ENCODE data around the gene DNAJC1. TPM values are rescaled to one million over a fixed set of nuclear protein-coding genes. Genes with fewer than 3 reads are reported as not detected.

DNAJC1 gene
- total and polyA plus RNA-seq, 2 donors (not counting 3 experiments of a cell fraction or from before 2014, with no cell fraction given): 11.2 to 19.7 TPM

DNA sequence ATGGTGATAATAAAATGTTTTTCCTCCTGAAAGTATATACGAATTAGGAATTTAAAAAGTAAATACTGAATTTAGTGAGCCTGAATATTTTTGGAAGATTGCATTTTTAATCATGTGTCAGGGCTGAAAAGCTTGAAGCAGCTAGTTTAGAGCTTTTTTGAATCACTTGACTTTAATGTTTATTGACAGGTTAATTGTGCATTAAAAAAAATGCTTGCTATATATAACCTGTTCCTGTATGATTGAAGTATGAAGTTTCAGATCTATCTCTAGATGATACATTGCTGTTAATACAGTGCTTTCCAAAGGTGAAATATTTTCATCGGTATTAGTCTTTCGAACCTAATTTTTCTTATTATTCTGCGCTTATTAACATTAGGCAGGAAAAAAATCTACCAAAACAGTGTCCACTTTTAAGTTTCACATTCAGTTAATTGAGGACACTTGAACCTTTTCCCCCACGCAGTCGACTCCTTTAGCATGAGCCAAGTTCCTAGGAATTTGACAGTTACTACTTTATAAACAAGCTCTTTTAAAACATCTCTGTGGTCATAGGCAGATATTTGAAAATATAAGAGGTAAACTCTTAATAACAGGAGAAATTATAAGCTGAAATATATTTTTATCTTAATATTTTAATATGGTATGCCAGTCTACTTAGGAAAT, 282.4 kb downstream of the DNAJC1 start:
- Histone ChIP-seq H3K9me1 (replicated peaks; ENCODE audit: control insufficient read depth, extremely low read depth, insufficient read depth, low read length) (no peaks in the 10 kb centered on the region), H4K20me1 (replicated peaks; ENCODE audit: control insufficient read depth, extremely low read depth, insufficient read depth, low read length) (no peaks in the 10 kb centered on the region), H3K4me3 (replicated peaks in 1 of 3; ENCODE audit: insufficient read depth in 1 of 3, low read depth in 1 of 3, low read length in 3 of 3) (no peak overlapping the region), H3K27me3 (ENCODE audit: control insufficient read depth in 2 of 2, insufficient read depth in 2 of 2, low read length in 2 of 2) (no peaks in the 10 kb centered on the region), H3K9ac (replicated peaks; ENCODE audit: extremely low read depth, insufficient read depth, low read length) (no peak overlapping the region), H2AFZ (ENCODE audit: low read depth, low read length) (no peak overlapping the region), H3K4me2 (ENCODE audit: insufficient read depth, low read length) (no peak overlapping the region), H3K27ac (ENCODE audit: insufficient read depth, low read depth, low read length) (no peak overlapping the region), H3K79me2 (ENCODE audit: control insufficient read depth, insufficient read depth, low read length) (no peaks in the 10 kb centered on the region), H3K36me3 (ENCODE audit: control insufficient read depth in 2 of 2, extremely low read depth in 1 of 2, insufficient read depth in 2 of 2, low read length in 2 of 2) (no peaks in the 10 kb centered on the region), H3K4me1 (ENCODE audit: control insufficient read depth, extremely low read depth, insufficient read depth, low read length) (peaks cover 14% of the 10 kb centered on the region), H3K9me3 (replicated peaks; ENCODE audit: control insufficient read depth, insufficient read depth, low read length) (no peaks in the 10 kb centered on the region)
- no TSS peak for BruUV-seq (replicated peaks)
- no peak for DNase-seq (ENCODE audit: low read depth, low spot score)
- intact Hi-C loops (cut with micrococcal nuclease) (no loop called here), dilution Hi-C loops (cut with MboI; ENCODE audit: extremely low pct_ligation_motif_present, low sequenced_read_pairs) (no loop called here)
- CTCF ChIA-PET: interaction anchor here (0.8 to 1.8 kb wide), 3 partner anchors 10 to 225 kb away, joined by 3 to 5 read pairs (median 4); no protein-coding TSS in a partner anchor
- no peak for FAIRE-seq
- TF ChIP-seq FOS (IDR thresholded peaks at IDR 0.05; ENCODE audit: borderline replicate concordance, insufficient read depth, low read length) (no peak), MYC (IDR thresholded peaks at IDR 0.05; ENCODE audit: low read depth, low read length) (no peak), POLR2A (IDR thresholded peaks at IDR 0.05; ENCODE audit: low read depth, low read length) (no peak), POLR2AphosphoS5 (IDR thresholded peaks at IDR 0.05; ENCODE audit: insufficient read depth, low read depth, low read length) (no peak), JUN (IDR thresholded peaks at IDR 0.05; ENCODE audit: borderline replicate concordance, insufficient read depth, insufficient read length, low read depth) (no peak), EZH2 (IDR thresholded peaks at IDR 0.05; ENCODE audit: borderline replicate concordance, low read depth, low read length, severe bottlenecking) (no peak), GATA2 (IDR thresholded peaks at IDR 0.05; ENCODE audit: insufficient read depth, insufficient read length, low read depth, low read length) (no peak)
- POLR2A ChIA-PET: interaction anchor here (1.3 kb wide), 1 partner anchor 195 kb away, joined by 3 read pairs; no protein-coding TSS in a partner anchor

- no peak for FAIRE-seq
- no peaks in the 10 kb centered on the region for H3K9me1 ChIP-seq (replicated peaks; ENCODE audit: control insufficient read depth, extremely low read depth, insufficient read depth, low read length)
- no peaks in the 10 kb centered on the region for H3K27me3 ChIP-seq (ENCODE audit: control insufficient read depth in 2 of 2, insufficient read depth in 2 of 2, low read length in 2 of 2)
- H4K20me1 ChIP-seq (replicated peaks; ENCODE audit: control insufficient read depth, extremely low read depth, insufficient read depth, low read length): no peaks in the 10 kb centered on the region
- TF ChIP-seq FOS (IDR thresholded peaks at IDR 0.05; ENCODE audit: borderline replicate concordance, insufficient read depth, low read length) (no peak), MYC (IDR thresholded peaks at IDR 0.05; ENCODE audit: low read depth, low read length) (no peak), EZH2 (IDR thresholded peaks at IDR 0.05; ENCODE audit: borderline replicate concordance, low read depth, low read length, severe bottlenecking) (no peak), JUN (IDR thresholded peaks at IDR 0.05; ENCODE audit: borderline replicate concordance, insufficient read depth, insufficient read length, low read depth) (no peak), POLR2A (IDR thresholded peaks at IDR 0.05; ENCODE audit: low read depth, low read length) (no peak), GATA2 (IDR thresholded peaks at IDR 0.05; ENCODE audit: insufficient read depth, insufficient read length, low read depth, low read length) (no peak), POLR2AphosphoS5 (IDR thresholded peaks at IDR 0.05; ENCODE audit: insufficient read depth, low read depth, low read length) (no peak), MAX (IDR thresholded peaks at IDR 0.05; ENCODE audit: insufficient read depth, insufficient read length) (no peak)
- TF ChIP-seq, protein P1, sequence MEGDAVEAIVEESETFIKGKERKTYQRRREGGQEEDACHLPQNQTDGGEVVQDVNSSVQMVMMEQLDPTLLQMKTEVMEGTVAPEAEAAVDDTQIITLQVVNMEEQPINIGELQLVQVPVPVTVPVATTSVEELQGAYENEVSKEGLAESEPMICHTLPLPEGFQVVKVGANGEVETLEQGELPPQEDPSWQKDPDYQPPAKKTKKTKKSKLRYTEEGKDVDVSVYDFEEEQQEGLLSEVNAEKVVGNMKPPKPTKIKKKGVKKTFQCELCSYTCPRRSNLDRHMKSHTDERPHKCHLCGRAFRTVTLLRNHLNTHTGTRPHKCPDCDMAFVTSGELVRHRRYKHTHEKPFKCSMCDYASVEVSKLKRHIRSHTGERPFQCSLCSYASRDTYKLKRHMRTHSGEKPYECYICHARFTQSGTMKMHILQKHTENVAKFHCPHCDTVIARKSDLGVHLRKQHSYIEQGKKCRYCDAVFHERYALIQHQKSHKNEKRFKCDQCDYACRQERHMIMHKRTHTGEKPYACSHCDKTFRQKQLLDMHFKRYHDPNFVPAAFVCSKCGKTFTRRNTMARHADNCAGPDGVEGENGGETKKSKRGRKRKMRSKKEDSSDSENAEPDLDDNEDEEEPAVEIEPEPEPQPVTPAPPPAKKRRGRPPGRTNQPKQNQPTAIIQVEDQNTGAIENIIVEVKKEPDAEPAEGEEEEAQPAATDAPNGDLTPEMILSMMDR (IDR thresholded peaks at IDR 0.05; ENCODE audit: extremely low read depth in 1 of 2, insufficient read depth in 1 of 2, low read depth in 1 of 2, low read length in 2 of 2): no peak
- CTCF ChIA-PET: no interaction called here
- dilution Hi-C loops (cut with MboI; ENCODE audit: extremely low pct_ligation_motif_present, low sequenced_read_pairs): no loop called here
- H3K79me2 ChIP-seq (ENCODE audit: control insufficient read depth, insufficient read depth, low read length): no peaks in the 10 kb centered on the region
- intact Hi-C loops (cut with micrococcal nuclease): no loop called here
- peaks cover 11% of the 10 kb centered on the region for H3K4me1 ChIP-seq (ENCODE audit: control insufficient read depth, extremely low read depth, insufficient read depth, low read length)
- H3K4me3 ChIP-seq (replicated peaks in 1 of 3; ENCODE audit: insufficient read depth in 1 of 3, low read depth in 1 of 3, low read length in 3 of 3): no peak overlapping the region
- no peaks in the 10 kb centered on the region for H3K9me3 ChIP-seq (replicated peaks; ENCODE audit: control insufficient read depth, insufficient read depth, low read length)
- no peak for DNase-seq (ENCODE audit: low read depth, low spot score)
- no TSS peak for BruUV-seq (replicated peaks)
- no peak overlapping the region for H2AFZ ChIP-seq (ENCODE audit: low read depth, low read length)
- H3K9ac ChIP-seq (replicated peaks; ENCODE audit: extremely low read depth, insufficient read depth, low read length): no peak overlapping the region
- H3K4me2 ChIP-seq (ENCODE audit: insufficient read depth, low read length): no peak overlapping the region
- no peak overlapping the region for H3K27ac ChIP-seq (ENCODE audit: insufficient read depth, low read depth, low read length)
- peaks cover under 1 to 1% of the 10 kb centered on the region in 2 experiments for H3K36me3 ChIP-seq (ENCODE audit: control insufficient read depth in 2 of 2, extremely low read depth in 1 of 2, insufficient read depth in 2 of 2, low read length in 2 of 2)
- POLR2A ChIA-PET: no interaction called here
These were observed 283.4 kb downstream of the DNAJC1 start for GRCh38 chr10:21720090-21720489.

Measured in endothelial cell of umbilical vein (primary cell).